H1 (cell line): Measurements from ENCODE around the gene NLRP1. TPM values are rescaled to one million over a fixed set of nuclear protein-coding genes. Genes with fewer than 3 reads are reported as not detected.

Experiments
- CTCF ChIA-PET: fragments of 300-600 bp; sonication (Branson Sonifier 250); formaldehyde crosslinking; loops from one replicate; lab custom pipeline; 2021; ENCODE audit not compliant: partially characterized antibody; lab: Charles Lee
- POLR2A ChIA-PET: fragments of 300-600 bp; sonication (Branson Sonifier 250); formaldehyde crosslinking; loops from one replicate; lab custom pipeline; 2021; ENCODE audit warnings: inconsistent platforms; ENCODE audit not compliant: partially characterized antibody; lab: Charles Lee
- DNase-seq, 2 experiments: peaks; one replicate each; pipeline versions ENCODE4 v3.0.0 to v3.0.0-alpha.2; 2010 to 2022; ENCODE audit warnings: low spot score in 2 of 2, low read depth in 1 of 2, mixed read lengths in 1 of 2
- FAIRE-seq: peaks from 2 replicates; lab custom pipeline; 2011; peaks lifted over from hg19 to GRCh38; lab: Jason Lieb, UNC
- H2AFZ ChIP-seq: 2 replicates; pipeline ENCODE4 v1.8.1; 2012; ENCODE audit warnings: low read length, inconsistent platforms
- H2AK5ac ChIP-seq: 2 replicates; pipeline ENCODE4 v1.6.1; 2013; ENCODE audit warnings: low read depth, low read length
- H2BK120ac ChIP-seq: replicated peaks from 2 replicates; pipeline ENCODE3; 2013; ENCODE audit warnings: low read depth, low read length, inconsistent platforms
- H2BK12ac ChIP-seq: 2 replicates; pipeline ENCODE4 v1.6.1; 2013; ENCODE audit warnings: low read depth, low read length
- H2BK15ac ChIP-seq: 2 replicates; pipeline ENCODE4 v1.6.1; 2013; ENCODE audit warnings: low read length
- H2BK20ac ChIP-seq: 2 replicates; pipeline ENCODE4 v1.6.1; 2013; ENCODE audit warnings: low read length
- H2BK5ac ChIP-seq: 2 replicates; pipeline ENCODE4 v1.6.1; 2013; ENCODE audit warnings: low read depth, low read length
- H3K14ac ChIP-seq: 2 replicates; pipeline ENCODE4 v1.6.1; 2013; ENCODE audit warnings: inconsistent platforms; ENCODE audit not compliant: insufficient read length
- H3K18ac ChIP-seq: 2 replicates; pipeline ENCODE4 v1.6.1; 2013; ENCODE audit warnings: low read length; ENCODE audit errors: extremely low read depth
- H3K23ac ChIP-seq: 2 replicates; pipeline ENCODE4 v1.6.1; 2013; ENCODE audit warnings: inconsistent platforms; ENCODE audit not compliant: insufficient read length
- H3K23me2 ChIP-seq: 2 replicates; pipeline ENCODE4 v1.6.1; 2013; ENCODE audit warnings: low read depth, low read length
- H3K27ac ChIP-seq: 2 replicates; pipeline ENCODE4 v1.6.1; 2011; ENCODE audit warnings: low read depth, low read length, inconsistent platforms
- H3K27me3 ChIP-seq, 4 experiments: replicated peaks in 1 of 4; 1 replicate in 1 of 4; 2 replicates in 3 of 4; pipeline versions ENCODE4 v1.6.1 to v1.8.1; 2011 to 2013; ENCODE audit warnings: low read length in 3 of 4, mild to moderate bottlenecking in 3 of 4, inconsistent platforms in 2 of 4, mixed read lengths in 2 of 4, moderate library complexity in 1 of 4; ENCODE audit not compliant: control insufficient read depth in 3 of 4, insufficient read depth in 3 of 4; ENCODE audit errors: extremely low read depth in 1 of 4
- H3K36me3 ChIP-seq, 4 experiments: 2 replicates each; pipeline versions ENCODE4 v1.6.1 to v1.8.1; 2011 to 2013; ENCODE audit warnings: mild to moderate bottlenecking in 4 of 4, low read length in 3 of 4, moderate library complexity in 2 of 4, control low read depth in 1 of 4, inconsistent platforms in 1 of 4; ENCODE audit not compliant: insufficient read depth in 4 of 4, control insufficient read depth in 2 of 4
- H3K4ac ChIP-seq: replicated peaks from 2 replicates; pipeline ENCODE3; 2013; ENCODE audit warnings: low read length, low read depth, mixed read lengths, inconsistent platforms; ENCODE audit not compliant: insufficient read length
- H3K4me1 ChIP-seq, 4 experiments: replicated peaks in 1 of 4; 1 replicate in 1 of 4; 2 replicates in 3 of 4; pipeline versions ENCODE4 v1.6.1 to v1.8.1; 2011 to 2013; ENCODE audit warnings: low read length in 3 of 4, inconsistent platforms in 2 of 4, mixed read lengths in 1 of 4; ENCODE audit not compliant: insufficient read depth in 4 of 4, control insufficient read depth in 3 of 4
- H3K4me2 ChIP-seq, 2 experiments: 2 replicates each; pipeline versions ENCODE4 v1.6.1 to v1.8.1; 2011 to 2013; ENCODE audit warnings: low read depth in 2 of 2, low read length in 2 of 2, control low read depth in 1 of 2, inconsistent platforms in 1 of 2, mild to moderate bottlenecking in 1 of 2; ENCODE audit not compliant: insufficient read depth in 1 of 2
- H3K4me3 ChIP-seq, 4 experiments: fragments of 200-600, 300-600 bp in 1 of 4; sonication (generic), shearing (Covaris generic), sonication (Bioruptor Twin) in 1 of 4; 2 replicates each; pipeline versions ENCODE4 v1.5.1 to v1.8.1; 2011 to 2016; ENCODE audit warnings: low read length in 4 of 4, low read depth in 3 of 4, control low read depth in 2 of 4, inconsistent platforms in 2 of 4, mild to moderate bottlenecking in 2 of 4, mixed read lengths in 1 of 4, moderate library complexity in 1 of 4; ENCODE audit not compliant: insufficient read depth in 2 of 4; ENCODE audit errors: extremely low read depth in 1 of 4
- H3K56ac ChIP-seq: replicated peaks from 2 replicates; pipeline ENCODE3; 2013; ENCODE audit warnings: low read depth, mild to moderate bottlenecking, mixed read lengths, low read length, inconsistent platforms; ENCODE audit not compliant: insufficient read length
- H3K79me1 ChIP-seq: 2 replicates; pipeline ENCODE4 v1.6.1; 2013; ENCODE audit warnings: low read depth, low read length, control low read depth
- H3K79me2 ChIP-seq, 2 experiments: 2 replicates each; pipeline versions ENCODE4 v1.6.1 to v1.8.1; 2012 to 2013; ENCODE audit warnings: low read length in 2 of 2, mild to moderate bottlenecking in 2 of 2, inconsistent platforms in 1 of 2; ENCODE audit not compliant: insufficient read depth in 2 of 2, control insufficient read depth in 1 of 2
- H3K9ac ChIP-seq, 4 experiments: replicated peaks in 1 of 4; 1 replicate in 1 of 4; 2 replicates in 3 of 4; pipeline versions ENCODE4 v1.6.1 to v1.8.1; 2011 to 2013; ENCODE audit warnings: low read depth in 3 of 4, low read length in 3 of 4, control low read depth in 2 of 4, mild to moderate bottlenecking in 2 of 4, moderate library complexity in 2 of 4, inconsistent platforms in 1 of 4; ENCODE audit errors: extremely low read depth in 1 of 4
- H3K9me3 ChIP-seq, 2 experiments: 2 replicates each; pipeline versions ENCODE4 v1.6.1 to v1.8.1; 2012 to 2013; ENCODE audit warnings: mild to moderate bottlenecking in 2 of 2, moderate library complexity in 2 of 2, control low read depth in 1 of 2, inconsistent platforms in 1 of 2, low read depth in 1 of 2, low read length in 1 of 2, mixed read lengths in 1 of 2; ENCODE audit not compliant: insufficient read depth in 2 of 2
- H4K20me1 ChIP-seq, 2 experiments: replicated peaks in 1 of 2; 2 replicates each; pipeline versions ENCODE3 to v1.8.1; 2011 to 2013; ENCODE audit warnings: inconsistent platforms in 2 of 2, low read length in 2 of 2, mild to moderate bottlenecking in 1 of 2; ENCODE audit not compliant: insufficient read depth in 2 of 2, control insufficient read depth in 1 of 2
- H4K5ac ChIP-seq: 2 replicates; pipeline ENCODE4 v1.6.1; 2013; ENCODE audit warnings: low read length, low read depth, mixed read lengths, inconsistent platforms; ENCODE audit not compliant: insufficient read length
- H4K8ac ChIP-seq: 2 replicates; pipeline ENCODE4 v1.8.0; 2013; ENCODE audit warnings: mild to moderate bottlenecking, moderate library complexity, low read length, inconsistent platforms; ENCODE audit not compliant: insufficient read depth; ENCODE audit errors: extremely low read depth
- H4K91ac ChIP-seq: replicated peaks from 2 replicates; pipeline ENCODE3; 2013; ENCODE audit warnings: low read length, mixed read lengths, inconsistent platforms; ENCODE audit not compliant: insufficient read length
- JUN ChIP-seq: IDR thresholded peaks from 2 replicates; pipeline ENCODE4 v1.6.1; 2011; ENCODE audit warnings: low read depth, mild to moderate bottlenecking, improper control_type of control experiment, low read length
- MAFK ChIP-seq: IDR thresholded peaks from 2 replicates; pipeline ENCODE4 v1.6.1; 2012; ENCODE audit warnings: low read depth, mild to moderate bottlenecking, improper control_type of control experiment, low read length
- TCF12 ChIP-seq: IDR thresholded peaks from 2 replicates; pipeline ENCODE4 v1.6.1; 2011; ENCODE audit warnings: low read depth, mild to moderate bottlenecking, low read length
- ZNF274 ChIP-seq: IDR thresholded peaks from 2 replicates; pipeline ENCODE4 v1.7.0; 2012; ENCODE audit warnings: low read length, borderline replicate concordance; ENCODE audit errors: extremely low read depth
- WGBS, 2 experiments: shearing (Covaris generic) in 1 of 2; methylation state at CpG; one replicate each; pipeline versions ENCODE4 v1.1.6 to v1.1.7; 2013 to 2015; ENCODE audit warnings: low lambda C conversion rate in 2 of 2, mixed read lengths in 2 of 2, inconsistent platforms in 1 of 2, low coverage in 1 of 2, missing lambda C conversion rate in 1 of 2; ENCODE audit not compliant: insufficient replicate concordance in 2 of 2, insufficient coverage in 1 of 2, insufficient read length in 1 of 2; ENCODE audit errors: extremely low coverage in 1 of 2, missing lambda C conversion rate in 1 of 2; 5-methylcytosine and 5-hydroxymethylcytosine counted together
- polyA plus RNA-seq, 7 experiments: library from polyadenylated mRNA; depleted of rRNA in 3 of 7; stranded (reverse) in 5 of 7; unstranded in 2 of 7; fragments of >200 nt in 5 of 7; fragments of 200-250 nt in 2 of 7; gene quantifications; 1 replicate in 5 of 7; 2 replicates in 1 of 7; 4 replicates in 1 of 7; pipeline versions ENCODE4 v1.2.1 to v1.2.3, GENCODE V29; 2011 to 2013; ENCODE audit warnings: missing spikeins in 2 of 7, mixed read lengths in 2 of 7
- total RNA-seq: library from RNA; stranded (reverse); fragmentation: NEBNext Ultra II Directional; extraction: Animal tissue kit (Norgen Biotek cat#: 25700); gene quantifications from 2 replicates; pipeline ENCODE4 v1.2.1, GENCODE V29; 2021

Gene NLRP1
- total and polyA plus RNA-seq, 2 of the 8 experiments (the other 6 are each of a cell fraction or from before 2014, with no cell fraction given): 8.6 to 10.4 TPM

- no peak for FAIRE-seq
- H3K4ac ChIP-seq: no peak overlapping the region
- H3K56ac ChIP-seq: no peak overlapping the region
- H3K23me2 ChIP-seq: no peaks in the 10 kb centered on the region; the same call in 1 of the 2 replicates
- H2AFZ ChIP-seq: no peak overlapping the region
- no peaks in the 10 kb centered on the region for H3K4me1 ChIP-seq
- no peaks in the 10 kb centered on the region for H3K79me2 ChIP-seq
- no peaks in the 10 kb centered on the region for H3K36me3 ChIP-seq
- no peak overlapping the region for H2BK120ac ChIP-seq
- no peaks in the 10 kb centered on the region for H3K79me1 ChIP-seq
- WGBS, 2 experiments: 95% methylated on average over 9 of the region's 9 CpGs; no CpG with 5 or more reads in 1 of the 2 experiments
- TF ChIP-seq TCF12 (no peak), MAFK (no peak), JUN (no peak), ZNF274 (no peak)
- TF ChIP-seq, all 59 proteins: peak for 0
- Histone ChIP-seq H2BK15ac (no peak overlapping the region), H3K9me3 (no peaks in the 10 kb centered on the region), H4K91ac (no peak overlapping the region), H2AK5ac (no peak overlapping the region), H3K4me3 (no peak overlapping the region), H3K18ac (no peak overlapping the region), H3K4me2 (no peak overlapping the region), H2BK5ac (no peak overlapping the region), H3K23ac (no peak overlapping the region), H3K27me3 (no peaks in the 10 kb centered on the region; a peak in 1 of 7 replicates), H3K9ac (no peak overlapping the region), H3K14ac (no peak overlapping the region), H2BK20ac (no peak overlapping the region), H4K8ac (no peak overlapping the region), H2BK12ac (no peak overlapping the region), H4K20me1 (no peaks in the 10 kb centered on the region), H3K27ac (no peak overlapping the region), H4K5ac (no peak overlapping the region)
- ChIA-PET CTCF (interaction anchor here (0.7 kb wide), 1 partner anchor 19 kb away, joined by 4 read pairs; no protein-coding TSS in a partner anchor), POLR2A (interaction anchor here (1.1 kb wide), 1 partner anchor 893 kb away, joined by 3 read pairs; no protein-coding TSS in a partner anchor)
- DNase-seq: no peak
Observed at GRCh38 chr17:5560361-5560988, 23.8 kb downstream of the NLRP1 start.
